Measurements from ENCODE around the gene ETDA. TPM values are rescaled to one million over a fixed set of nuclear protein-coding genes. Genes with fewer than 3 reads are reported as not detected.
A peak's percentile ranks its signal among the peaks of the same experiment; 100 is the strongest.
"Not testable (repeated sequence)": the region's sequence is repeated elsewhere in the genome, so short reads cannot be mapped to it uniquely, and the experiment has no call there.

Gene ETDA
- total RNA-seq (2014; rRNA removed; shearing (Covaris generic)) (not detected in 2 replicates), polyA plus RNA-seq (2016; fragmentation: Nextera tagmentation; extraction: Ambion mirVana) (not detected in 2 replicates)
- long read RNA-seq = 0 reads

GRCh38 chrX:135252011-135252518 lies at the start of gene ETDA:
ETDA (plus strand) TSS chrX:135252061; CDS start chrX:135253277, 1,216 bp downstream.
- not testable (repeated sequence) for ATAC-seq; H3K36me3 ChIP-seq (ENCODE audit: insufficient read depth); H4K20me1 ChIP-seq (replicated peaks; ENCODE audit: insufficient read depth); H3K4me2 ChIP-seq; H3K4me1 ChIP-seq (ENCODE audit: insufficient read depth); H3K4me3 Mint-ChIP-seq; H3K9me2 ChIP-seq (ENCODE audit: insufficient read depth); H3K79me2 ChIP-seq (replicated peaks; ENCODE audit: insufficient read depth); H3K4me3 ChIP-seq; H3K4me1 Mint-ChIP-seq; H3K36me3 Mint-ChIP-seq (ENCODE audit: low read depth); H3K27ac ChIP-seq (ENCODE audit: low read depth); H3K27ac Mint-ChIP-seq; H3K9me3 Mint-ChIP-seq; H3F3A ChIP-seq (replicated peaks; ENCODE audit: low read depth); H2AFZ ChIP-seq; DNase-seq (ENCODE audit: low spot score); H3K27me3 ChIP-seq (ENCODE audit: insufficient read depth); H3K27me3 Mint-ChIP-seq (ENCODE audit: insufficient read depth, low read depth, poor library complexity)

DNA sequence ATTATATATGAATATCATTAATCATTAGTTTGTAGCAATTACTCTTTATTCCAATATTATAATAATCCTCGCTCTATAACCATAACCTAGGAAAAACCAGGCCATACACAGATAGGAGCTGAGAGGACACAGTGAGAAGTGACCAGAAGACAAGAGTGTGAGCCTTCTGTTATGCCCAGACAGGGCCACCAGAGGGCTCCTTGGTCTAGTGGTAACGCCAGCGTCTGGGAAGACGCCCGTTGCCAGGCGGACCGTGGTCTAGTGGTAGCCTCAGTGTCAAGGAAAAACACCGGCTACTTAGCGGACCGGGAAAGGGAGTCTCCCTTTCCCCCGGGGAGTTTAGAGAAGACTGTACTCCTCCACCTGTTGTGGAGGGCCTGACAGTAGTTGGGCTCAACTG lies 45.4 kb upstream of the ETDA start:
- not testable (repeated sequence) for H3K4me1 Mint-ChIP-seq; H3K4me3 Mint-ChIP-seq; H3K4me2 ChIP-seq; ATAC-seq; H3K4me3 ChIP-seq; H4K20me1 ChIP-seq (replicated peaks; ENCODE audit: insufficient read depth); H3K27ac ChIP-seq (ENCODE audit: low read depth); H3K9me2 ChIP-seq (ENCODE audit: insufficient read depth); H3K36me3 Mint-ChIP-seq (ENCODE audit: low read depth); H3K9me3 Mint-ChIP-seq; H3K79me2 ChIP-seq (replicated peaks; ENCODE audit: insufficient read depth); H2AFZ ChIP-seq; H3K36me3 ChIP-seq (ENCODE audit: insufficient read depth); H3F3A ChIP-seq (replicated peaks; ENCODE audit: low read depth); H3K27ac Mint-ChIP-seq; H3K27me3 ChIP-seq (ENCODE audit: insufficient read depth); H3K27me3 Mint-ChIP-seq (ENCODE audit: insufficient read depth, low read depth, poor library complexity); H3K4me1 ChIP-seq (ENCODE audit: insufficient read depth)
- TF ChIP-seq CTCF (conservative IDR thresholded peaks at IDR 0.05; ENCODE audit: low read depth in 2 of 2) = peak; percentile 52
- DNase-seq (ENCODE audit: low spot score) = peak; percentile 13

- Histone ChIP-seq H3K79me2 (replicated peaks; ENCODE audit: insufficient read depth) (no peaks in the 10 kb centered on the region), H3K4me1 (ENCODE audit: insufficient read depth) (no peaks in the 10 kb centered on the region), H3K36me3 (ENCODE audit: insufficient read depth) (no peaks in the 10 kb centered on the region), H3K27ac (ENCODE audit: low read depth) (no peak overlapping the region), H4K20me1 (replicated peaks; ENCODE audit: insufficient read depth) (no peaks in the 10 kb centered on the region), H3K4me2 (no peak overlapping the region), H3K4me3 (no peak overlapping the region), H3F3A (replicated peaks; ENCODE audit: low read depth) (no peaks in the 10 kb centered on the region), H3K27me3 (ENCODE audit: insufficient read depth) (no peaks in the 10 kb centered on the region), H3K9me2 (ENCODE audit: insufficient read depth) (no peaks in the 10 kb centered on the region), H2AFZ (no peak overlapping the region)
- DNase-seq (ENCODE audit: low spot score) (no peak), ATAC-seq (no peak)
- Mint-ChIP-seq H3K4me3 (no peak overlapping the region), H3K27me3 (ENCODE audit: insufficient read depth, low read depth, poor library complexity) (peaks cover 4% of the 10 kb centered on the region), H3K9me3 (no peaks in the 10 kb centered on the region), H3K27ac (no peak overlapping the region), H3K36me3 (ENCODE audit: low read depth) (no peaks in the 10 kb centered on the region), H3K4me1 (no peaks in the 10 kb centered on the region)
- TF ChIP-seq POLR2AphosphoS5 (IDR thresholded peaks at IDR 0.05; ENCODE audit: low read depth) (no peak), ZNF114 (CRISPR knock-in tag; IDR thresholded peaks at IDR 0.05) (no peak), STAT1 (IDR thresholded peaks at IDR 0.05; ENCODE audit: unreplicated experiment) (no peak), EZH2 (IDR thresholded peaks at IDR 0.05; ENCODE audit: low read depth, unreplicated experiment) (no peak), EZH2phosphoT487 (IDR thresholded peaks at IDR 0.05; ENCODE audit: unreplicated experiment) (no peak), CREB1 (CRISPR knock-in tag; IDR thresholded peaks at IDR 0.05; ENCODE audit: low read depth) (no peak), REST (IDR thresholded peaks at IDR 0.05; ENCODE audit: unreplicated experiment) (no peak), ZNF331 (CRISPR knock-in tag; IDR thresholded peaks at IDR 0.05; ENCODE audit: low read depth) (no peak), JUNB (IDR thresholded peaks at IDR 0.05; ENCODE audit: unreplicated experiment) (no peak)
- TF ChIP-seq, protein P1, sequence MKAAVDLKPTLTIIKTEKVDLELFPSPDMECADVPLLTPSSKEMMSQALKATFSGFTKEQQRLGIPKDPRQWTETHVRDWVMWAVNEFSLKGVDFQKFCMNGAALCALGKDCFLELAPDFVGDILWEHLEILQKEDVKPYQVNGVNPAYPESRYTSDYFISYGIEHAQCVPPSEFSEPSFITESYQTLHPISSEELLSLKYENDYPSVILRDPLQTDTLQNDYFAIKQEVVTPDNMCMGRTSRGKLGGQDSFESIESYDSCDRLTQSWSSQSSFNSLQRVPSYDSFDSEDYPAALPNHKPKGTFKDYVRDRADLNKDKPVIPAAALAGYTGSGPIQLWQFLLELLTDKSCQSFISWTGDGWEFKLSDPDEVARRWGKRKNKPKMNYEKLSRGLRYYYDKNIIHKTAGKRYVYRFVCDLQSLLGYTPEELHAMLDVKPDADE (IDR thresholded peaks at IDR 0.05) = no peak
Measured at GRCh38 chrX:135213200-135213844, 38.5 kb upstream of the ETDA start.

Measured in GM23338 (cell line).